Right lobe of liver (tissue), 6 donors: ENCODE results near the gene MISP3. TPM values are rescaled to one million over a fixed set of nuclear protein-coding genes. Genes with fewer than 3 reads are reported as not detected.

Source experiments
- ATAC-seq, 4 donors: fragments of 200-7000 bp; cut with Tn5 transposase; one replicate each; pipeline ENCODE4 v1.9.1; 2020; ENCODE audit warnings: mild to moderate bottlenecking in 4 of 4, moderate library complexity in 4 of 4
- DNase-seq, 3 donors: peaks; one replicate each; pipeline ENCODE4 v3.0.0-alpha.2; 2020
- H3K27ac ChIP-seq, 3 donors: fragments of 200-600 bp; one replicate each; pipeline ENCODE4 v1.8.0; 2022
- H3K27me3 ChIP-seq, 2 donors: fragments of 200-600 bp; one replicate each; pipeline ENCODE4 v1.8.0; 2022
- H3K36me3 ChIP-seq, 4 donors: fragments of 200-600 bp; sonication (generic) in 1 of 4; one replicate each; pipeline versions ENCODE4 v1.5.1 to v1.8.0; 2017 to 2022; ENCODE audit warnings: control low read depth in 1 of 4
- H3K4me1 ChIP-seq, 4 donors: fragments of 200-600 bp; sonication (generic) in 1 of 4; one replicate each; pipeline versions ENCODE4 v1.5.1 to v1.8.0; 2017 to 2022; ENCODE audit warnings: control low read depth in 1 of 4
- H3K4me3 ChIP-seq, 3 donors: fragments of 200-600 bp; one replicate each; pipeline ENCODE4 v1.8.0; 2022
- H3K9me3 ChIP-seq, 4 donors: fragments of 200-600 bp; sonication (generic) in 1 of 4; one replicate each; pipeline versions ENCODE4 v1.5.1 to v1.8.0; 2017 to 2022; ENCODE audit warnings: control low read depth in 1 of 4
- CTCF ChIP-seq, 4 donors: fragments of 200-600 bp in 3 of 4; fragments of 450-650 bp in 1 of 4; IDR thresholded peaks; one replicate each; pipeline versions ENCODE4 v1.5.1 to v1.8.0; 2016 to 2022; ENCODE audit warnings: antibody characterized with exemption in 4 of 4, mild to moderate bottlenecking in 2 of 4
- POLR2A ChIP-seq: fragments of 450-650 bp; IDR thresholded peaks from one replicate; pipeline ENCODE4 v1.6.1; 2017; ENCODE audit warnings: antibody characterized with exemption, mild to moderate bottlenecking
- WGBS: methylation state at CpG from one replicate; pipeline ENCODE4 v1.1.6; 2018; ENCODE audit warnings: low coverage, low lambda C conversion rate; ENCODE audit not compliant: insufficient coverage; ENCODE audit errors: missing lambda C conversion rate; 5-methylcytosine and 5-hydroxymethylcytosine counted together
- intact Hi-C, 2 donors: fragments of 100-400 bp; cut with DNase I; formaldehyde crosslinking; loops; one replicate each; pipeline versions ENCODE4 v1.11.2 to v1.14.1; 2022
- total RNA-seq, 6 experiments: library from RNA; depleted of rRNA in 2 of 6; stranded (reverse); fragments of >200 nt in 2 of 6; fragmentation: NEBNext Ultra II Directional in 3 of 6; extraction: Animal tissue kit (Norgen Biotek cat#: 25700) in 3 of 6; gene quantifications; one replicate each; pipeline versions ENCODE4 v1.1.0 to v1.2.4, GENCODE V29; 2016 to 2023
- donor health status: DM: no; HTN: yes; CAD: no.
- donor health status: DM: no; HTN: no; CAD: no.
- donor health status: DM: no; HTN: no; CAD: no.
- donor health status: DM: no; HTN: yes; CAD: no.
- donor health status: DM: no; HTN: yes; CAD: no.

MISP3 gene
- total RNA-seq, 6 experiments from 2014 or later: 3.6 to 12.0 (median 6.1) TPM

- peak overlapping the region; percentile 79 to 94 (median 86) for H3K27ac ChIP-seq
- intact Hi-C loops: no loop called here
- 0% methylated on average over 17 of the region's 72 CpGs for WGBS
Measured at GRCh38 chr19:14091081-14091812, 18.7 kb downstream of the MISP3 start.

GRCh38 chr19:14091813-14092462 is 19.4 kb downstream of the MISP3 start:
- intact Hi-C loops: no loop called here
- DNase-seq: peak in 1 of 3 donors; percentile 53
- WGBS: 30% methylated on average over 14 of the region's 15 CpGs

More at GRCh38 chr19:14091081-14091812, 18.7 kb downstream of the MISP3 start:
- Histone ChIP-seq H3K9me3 (peaks cover 0 to 4% (median 0%) of the 10 kb centered on the region in 4 donors), H3K4me3 (peak overlapping the region; percentile 70 to 83 (median 75)), H3K27me3 (no peaks in the 10 kb centered on the region), H3K4me1 (no peaks in the 10 kb centered on the region), H3K36me3 (peaks cover 0 to 7% (median under 1%) of the 10 kb centered on the region in 4 donors)
- ATAC-seq (peak; percentile 80 to 92 (median 84)), DNase-seq (peak in 2 of 3 donors; percentile 87 to 88)
- TF ChIP-seq POLR2A (peak; percentile 96), CTCF (IDR thresholded peaks at IDR 0.05) (peak in 3 of 4 donors; percentile 12 to 31 (median 18))

GRCh38 chr19:14093117-14093823 is 20.7 kb downstream of the MISP3 start:
- TF ChIP-seq CTCF (IDR thresholded peaks at IDR 0.05): no peak
- no peak for TF ChIP-seq POLR2A
- H3K36me3 ChIP-seq: peaks cover 0 to 25% (median 2%) of the 10 kb centered on the region in 4 donors
- no peaks in the 10 kb centered on the region for H3K4me1 ChIP-seq
- H3K27ac ChIP-seq: no peak overlapping the region
- no peaks in the 10 kb centered on the region for H3K27me3 ChIP-seq
- intact Hi-C loops: no loop called here
- no peak overlapping the region for H3K4me3 ChIP-seq
- WGBS: 92% methylated on average over 8 of the region's 9 CpGs
- peaks cover 0 to 4% (median 0%) of the 10 kb centered on the region in 4 donors for H3K9me3 ChIP-seq
- ATAC-seq: no peak
- DNase-seq: no peak

More at GRCh38 chr19:14091813-14092462, 19.4 kb downstream of the MISP3 start:
- H3K36me3 ChIP-seq: peaks cover 0 to 13% (median under 1%) of the 10 kb centered on the region in 4 donors
- TF ChIP-seq POLR2A (no peak), CTCF (IDR thresholded peaks at IDR 0.05) (no peak)
- no peaks in the 10 kb centered on the region for H3K4me1 ChIP-seq
- peak in 1 of 4 donors; percentile 1 for ATAC-seq
- peaks cover 0 to 4% (median 0%) of the 10 kb centered on the region in 4 donors for H3K9me3 ChIP-seq
- H3K4me3 ChIP-seq: peak overlapping the region; percentile 70 to 83 (median 75)
- H3K27ac ChIP-seq: peak overlapping the region; percentile 79 to 94 (median 86)
- no peaks in the 10 kb centered on the region for H3K27me3 ChIP-seq

- Histone ChIP-seq H3K27ac (no peak overlapping the region), H3K9me3 (peaks cover 0 to 4% (median 0%) of the 10 kb centered on the region in 4 donors), H3K4me3 (no peak overlapping the region), H3K27me3 (no peaks in the 10 kb centered on the region), H3K36me3 (peaks cover 0 to 28% (median 1%) of the 10 kb centered on the region in 4 donors), H3K4me1 (no peaks in the 10 kb centered on the region)
- intact Hi-C loops: no loop called here
- TF ChIP-seq CTCF (IDR thresholded peaks at IDR 0.05): no peak
- TF ChIP-seq POLR2A: no peak
- WGBS: 76% methylated on average over 7 of the region's 7 CpGs
- no peak for DNase-seq
- ATAC-seq: no peak
Measured at GRCh38 chr19:14094854-14095253, 22.3 kb downstream of the MISP3 start.
